Stimulated activated CD8-positive, alpha-beta memory T cell treated with anti-CD3 and anti-CD28 coated beads, Interleukin-2, amount 100 ng/mL, for 48 hours (primary cell): Measurements from ENCODE around the gene SENP6.
A peak's percentile ranks its signal among the peaks of the same experiment; 100 is the strongest.

Source experiments
- DNase-seq, 2 donors: peaks; one replicate each; pipeline ENCODE4 v3.0.0-alpha.2; 2020; ENCODE audit warnings: low read depth in 2 of 2

Gene SENP6

GRCh38 chr6:75747152-75747992 lies 145.7 kb downstream of the SENP6 start:
- DNase-seq: no peak

DNA sequence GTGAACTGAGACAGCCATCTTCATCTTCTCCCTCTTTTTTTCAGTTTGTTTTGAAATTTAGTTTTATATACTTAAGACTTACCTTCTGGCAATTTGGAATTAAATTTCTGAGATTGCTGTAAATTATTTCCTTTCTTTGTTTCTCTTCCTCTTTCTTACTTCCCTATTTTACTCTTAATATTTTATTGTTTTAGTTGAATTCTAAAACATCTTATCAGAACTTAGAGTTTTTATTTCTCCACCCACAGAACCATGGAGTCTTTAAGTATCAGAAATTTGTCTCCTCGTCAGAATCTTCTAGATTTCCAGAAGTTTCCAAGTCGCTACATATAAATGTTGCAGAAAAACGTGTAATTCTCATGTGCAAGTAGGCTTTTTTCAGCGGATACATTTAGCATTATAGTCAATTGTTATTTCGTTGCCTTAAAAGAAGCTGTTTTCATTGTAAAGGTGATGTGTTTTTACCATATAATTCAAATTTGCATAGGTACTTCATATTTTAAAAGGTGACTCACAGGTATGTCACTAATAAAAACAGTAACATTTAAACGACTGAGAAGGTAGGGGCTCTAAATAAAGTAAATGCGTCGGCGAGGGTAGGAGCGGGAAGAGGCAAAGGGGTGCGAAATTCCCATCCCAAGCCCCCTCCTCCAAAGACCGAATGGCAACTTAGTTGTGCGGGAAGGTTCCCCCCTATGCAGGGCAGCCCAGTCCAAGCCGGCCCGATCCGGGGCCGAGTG lies 146.5 kb downstream of the SENP6 start:
- no peak for DNase-seq

DNA sequence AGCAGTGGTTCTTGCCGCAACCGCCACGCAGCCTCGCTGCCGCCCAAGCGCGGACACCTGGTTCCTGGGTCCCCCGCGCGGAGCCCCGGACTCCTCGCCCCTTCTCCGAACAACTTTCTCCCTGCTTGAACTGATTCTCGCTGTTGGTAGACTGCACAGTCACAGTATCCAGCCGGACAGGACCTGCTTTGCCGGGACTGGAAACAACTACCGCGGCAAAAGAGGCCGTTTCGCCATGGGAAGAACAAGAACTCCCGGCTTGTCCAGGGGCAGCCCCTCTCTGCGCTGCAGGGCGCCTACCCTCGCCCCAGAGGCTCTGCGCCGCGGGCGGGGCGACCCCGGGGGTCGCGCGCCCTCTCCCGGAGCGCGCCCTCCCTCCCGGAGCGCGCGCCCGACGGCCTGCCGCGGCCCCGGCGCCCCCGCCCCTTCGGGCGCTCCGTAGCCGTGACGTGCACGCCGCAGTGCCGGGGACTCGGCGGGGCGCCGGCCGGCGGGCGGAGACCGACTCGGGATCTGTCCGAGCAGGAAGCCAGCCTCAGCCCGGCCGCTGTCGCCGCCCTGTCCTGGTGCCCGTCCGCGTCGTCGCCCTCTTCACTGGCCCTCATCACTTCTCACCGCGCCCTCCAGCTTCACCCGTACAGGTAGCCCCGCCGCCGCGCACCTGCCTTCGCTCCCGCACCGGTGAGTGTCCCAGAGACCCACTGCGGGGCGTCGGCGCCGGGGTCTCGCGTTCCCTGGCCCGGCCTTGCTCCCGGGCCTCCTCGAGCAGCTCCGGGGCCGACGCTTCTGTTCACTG lies 147.3 kb downstream of the SENP6 start, which contains the start of gene MYO6:
MYO6 (plus strand) TSS at position 497 of the 796 bp plus-strand sequence. CDS start 68,309 bp downstream, outside the sequence.
- DNase-seq: peak; percentile 15 to 33

DNA sequence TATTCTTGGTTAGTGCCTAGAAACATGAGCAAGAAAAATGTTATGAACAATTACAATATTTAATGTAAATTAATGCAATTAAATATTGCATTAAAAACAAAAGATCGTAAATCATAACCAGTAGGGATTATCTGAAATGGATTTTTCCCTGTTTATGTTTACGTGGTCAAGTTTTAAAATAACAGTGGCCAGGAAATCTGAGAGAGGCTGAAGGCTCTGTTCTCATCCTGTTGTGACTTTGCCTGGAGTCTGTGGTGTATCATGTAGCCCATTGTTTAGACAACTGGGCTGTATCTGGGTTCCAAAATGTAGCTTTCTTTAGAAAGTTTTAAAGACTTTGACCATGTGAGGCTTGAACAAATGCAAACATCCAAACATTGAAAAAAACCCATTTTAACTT lies 149.8 kb downstream of the SENP6 start:
- DNase-seq: no peak

DNA sequence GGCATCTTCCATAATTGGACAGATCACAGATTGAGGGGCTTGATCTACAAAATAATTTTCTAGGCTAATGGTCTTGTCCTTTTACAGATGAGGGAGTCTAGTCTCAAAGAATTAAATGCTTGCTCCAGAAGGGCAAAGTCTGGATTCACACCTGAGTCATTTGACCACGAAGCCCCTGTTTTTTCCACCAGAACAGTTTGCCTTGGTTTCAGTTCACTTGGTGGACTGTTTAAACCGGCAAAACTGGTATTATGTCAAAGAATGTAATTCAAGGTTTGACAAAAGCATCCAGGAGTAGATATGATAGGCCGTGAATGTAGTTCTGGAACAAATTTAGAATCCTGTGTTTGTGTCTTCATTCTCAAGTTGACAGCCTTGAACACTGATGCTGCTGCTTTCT lies 150.7 kb downstream of the SENP6 start:
- DNase-seq: no peak

- DNase-seq: no peak
Observed at GRCh38 chr6:75755704-75756103, 154.0 kb downstream of the SENP6 start.

DNA sequence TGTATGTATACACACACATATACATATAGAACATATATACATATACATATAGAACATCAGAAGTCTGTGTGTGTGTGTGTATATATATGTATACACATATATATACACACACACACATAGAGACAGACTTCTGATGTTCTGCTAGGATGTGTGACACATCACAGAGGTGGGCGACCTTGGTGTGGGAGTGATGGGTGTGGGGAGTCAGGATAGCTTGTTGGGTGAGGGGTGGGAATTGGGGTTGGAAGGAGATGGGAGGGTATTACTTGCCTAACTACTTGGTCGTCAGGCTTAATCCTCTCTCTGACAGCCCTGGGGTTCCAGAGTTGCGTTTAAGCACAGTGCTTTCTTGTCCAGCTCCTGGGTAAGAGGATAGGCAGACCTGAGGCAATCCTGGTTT lies 155.6 kb downstream of the SENP6 start:
- no peak for DNase-seq

- DNase-seq: no peak
Observed at GRCh38 chr6:75758061-75758460, 156.4 kb downstream of the SENP6 start.

DNA sequence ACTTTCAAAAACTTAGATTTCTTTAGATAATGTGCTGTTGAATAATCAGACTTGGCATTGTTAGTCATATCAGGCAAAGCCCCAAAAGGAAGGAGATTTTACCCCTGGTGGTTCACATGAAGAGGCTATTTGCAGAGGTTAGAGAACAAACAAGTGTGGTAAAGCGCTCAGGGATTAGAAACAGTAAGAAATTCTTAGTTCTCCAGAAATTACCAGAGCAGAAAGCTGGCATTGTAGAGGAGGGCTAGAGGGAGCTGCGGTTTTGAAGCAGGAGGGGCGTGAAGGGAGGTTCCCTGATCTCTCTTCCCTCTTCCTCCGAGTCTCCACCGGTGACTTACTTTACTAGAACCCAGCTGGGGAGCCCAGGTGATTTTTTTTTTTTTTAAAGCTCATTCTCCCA lies 157.5 kb downstream of the SENP6 start:
- DNase-seq: no peak

- no peak for DNase-seq
Observed at GRCh38 chr6:75760320-75760719, 158.6 kb downstream of the SENP6 start.

DNA sequence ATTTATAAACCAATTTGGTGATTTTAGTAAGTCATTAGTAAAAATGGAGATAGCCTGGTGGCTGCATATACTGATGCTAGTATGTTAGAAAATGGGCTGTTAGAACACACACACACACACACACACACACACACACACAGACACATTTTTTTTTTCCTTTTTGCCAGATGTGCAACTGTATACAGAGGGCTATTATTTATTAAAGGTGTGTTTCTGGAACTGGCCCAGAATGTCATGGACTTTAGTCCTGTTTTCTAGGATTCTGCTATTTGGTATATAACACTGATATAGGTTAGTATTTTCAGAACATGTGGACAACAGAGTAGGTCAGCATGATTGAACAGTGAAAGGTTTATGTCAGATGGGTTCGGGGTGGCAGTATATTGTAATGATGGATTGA lies 159.8 kb downstream of the SENP6 start:
- no peak for DNase-seq

GRCh38 chr6:75762063-75762462 lies 160.4 kb downstream of the SENP6 start:
- DNase-seq: no peak

DNA sequence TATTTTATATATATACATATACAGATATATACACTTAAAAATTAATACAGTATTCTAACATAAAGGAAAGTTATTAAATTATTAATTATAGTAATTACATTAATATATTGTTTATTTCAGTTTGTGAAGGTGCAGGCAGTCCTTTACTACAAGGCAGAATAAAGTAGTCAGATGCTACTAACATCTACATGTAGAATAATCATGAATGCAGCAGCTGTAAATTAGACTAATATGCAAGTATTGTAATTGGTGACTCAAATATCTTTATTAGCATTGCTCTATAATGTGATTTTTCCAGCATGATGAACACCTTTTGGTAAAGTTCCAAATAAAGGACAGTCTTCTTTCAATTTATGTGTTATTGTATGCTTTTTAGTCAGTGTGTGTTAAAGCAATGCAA lies 164.7 kb downstream of the SENP6 start:
- DNase-seq: no peak
